Memory B cell (primary cell): ENCODE data around the gene SPPL2C.

ENCODE experiments used
- ATAC-seq: fragments of 150-1000 bp; cut with Tn5 transposase; 2 replicates; pipeline ENCODE4 v1.10.0; 2021; ENCODE audit warnings: low read depth, mild to moderate bottlenecking, moderate library complexity
- DNase-seq, 2 donors: peaks; one replicate each; pipeline ENCODE4 v3.0.0; 2022; ENCODE audit warnings: low spot score in 2 of 2
- H3K27ac Mint-ChIP-seq: one replicate; pipeline ENCODE4 v1.8.0; 2022; ENCODE audit warnings: mild to moderate bottlenecking, moderate library complexity, mixed read lengths
- H3K27me3 Mint-ChIP-seq: one replicate; pipeline ENCODE4 v1.8.0; 2022; ENCODE audit warnings: mixed read lengths
- H3K36me3 Mint-ChIP-seq: one replicate; pipeline ENCODE4 v1.8.0; 2022; ENCODE audit warnings: mild to moderate bottlenecking, mixed read lengths
- H3K4me1 Mint-ChIP-seq: one replicate; pipeline ENCODE4 v1.8.0; 2022; ENCODE audit warnings: mixed read lengths
- H3K4me3 Mint-ChIP-seq: one replicate; pipeline ENCODE4 v1.8.0; 2022; ENCODE audit warnings: mild to moderate bottlenecking, moderate library complexity, mixed read lengths
- H3K9me3 Mint-ChIP-seq: one replicate; pipeline ENCODE4 v1.8.0; 2022; ENCODE audit warnings: mixed read lengths

SPPL2C gene, protein sequence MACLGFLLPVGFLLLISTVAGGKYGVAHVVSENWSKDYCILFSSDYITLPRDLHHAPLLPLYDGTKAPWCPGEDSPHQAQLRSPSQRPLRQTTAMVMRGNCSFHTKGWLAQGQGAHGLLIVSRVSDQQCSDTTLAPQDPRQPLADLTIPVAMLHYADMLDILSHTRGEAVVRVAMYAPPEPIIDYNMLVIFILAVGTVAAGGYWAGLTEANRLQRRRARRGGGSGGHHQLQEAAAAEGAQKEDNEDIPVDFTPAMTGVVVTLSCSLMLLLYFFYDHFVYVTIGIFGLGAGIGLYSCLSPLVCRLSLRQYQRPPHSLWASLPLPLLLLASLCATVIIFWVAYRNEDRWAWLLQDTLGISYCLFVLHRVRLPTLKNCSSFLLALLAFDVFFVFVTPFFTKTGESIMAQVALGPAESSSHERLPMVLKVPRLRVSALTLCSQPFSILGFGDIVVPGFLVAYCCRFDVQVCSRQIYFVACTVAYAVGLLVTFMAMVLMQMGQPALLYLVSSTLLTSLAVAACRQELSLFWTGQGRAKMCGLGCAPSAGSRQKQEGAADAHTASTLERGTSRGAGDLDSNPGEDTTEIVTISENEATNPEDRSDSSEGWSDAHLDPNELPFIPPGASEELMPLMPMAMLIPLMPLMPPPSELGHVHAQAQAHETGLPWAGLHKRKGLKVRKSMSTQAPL

DNA sequence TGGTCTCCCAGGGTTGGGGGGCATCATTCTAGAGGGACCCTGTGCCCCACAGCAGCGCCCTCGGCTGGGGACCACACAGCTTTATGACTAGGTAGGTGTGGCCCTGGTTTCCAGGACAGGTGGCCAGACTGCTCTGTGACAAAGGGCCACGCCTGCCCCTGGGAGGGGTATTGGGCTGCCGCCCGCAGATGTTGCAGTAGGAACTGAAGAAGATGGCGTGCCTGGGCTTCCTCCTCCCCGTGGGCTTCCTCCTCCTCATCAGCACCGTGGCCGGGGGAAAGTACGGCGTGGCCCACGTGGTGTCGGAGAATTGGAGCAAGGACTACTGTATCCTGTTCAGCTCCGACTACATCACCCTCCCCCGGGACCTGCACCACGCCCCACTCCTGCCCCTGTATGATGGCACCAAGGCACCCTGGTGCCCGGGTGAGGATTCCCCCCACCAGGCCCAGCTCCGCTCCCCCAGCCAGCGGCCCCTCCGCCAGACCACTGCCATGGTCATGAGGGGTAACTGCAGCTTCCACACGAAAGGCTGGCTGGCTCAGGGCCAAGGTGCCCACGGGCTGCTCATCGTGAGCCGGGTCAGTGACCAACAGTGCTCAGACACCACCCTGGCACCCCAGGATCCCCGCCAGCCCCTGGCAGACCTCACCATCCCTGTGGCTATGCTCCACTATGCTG is at the start of gene SPPL2C:
Gene SPPL2C, plus strand, starts transcription at position 187 of the 681 bp plus-strand sequence. Its CDS starts 26 bp downstream, at position 213.
- no peak within 1 kb of the TSS for H3K27ac Mint-ChIP-seq
- no peaks in the 10 kb centered on the region for H3K36me3 Mint-ChIP-seq
- H3K9me3 Mint-ChIP-seq: no peaks in the 10 kb centered on the region
- no peak within 1 kb of the TSS for H3K4me3 Mint-ChIP-seq
- peaks cover 17% of the 10 kb centered on the region for H3K27me3 Mint-ChIP-seq
- no peaks in the 10 kb centered on the region for H3K4me1 Mint-ChIP-seq
- ATAC-seq (no peak), DNase-seq (no peak)

DNA sequence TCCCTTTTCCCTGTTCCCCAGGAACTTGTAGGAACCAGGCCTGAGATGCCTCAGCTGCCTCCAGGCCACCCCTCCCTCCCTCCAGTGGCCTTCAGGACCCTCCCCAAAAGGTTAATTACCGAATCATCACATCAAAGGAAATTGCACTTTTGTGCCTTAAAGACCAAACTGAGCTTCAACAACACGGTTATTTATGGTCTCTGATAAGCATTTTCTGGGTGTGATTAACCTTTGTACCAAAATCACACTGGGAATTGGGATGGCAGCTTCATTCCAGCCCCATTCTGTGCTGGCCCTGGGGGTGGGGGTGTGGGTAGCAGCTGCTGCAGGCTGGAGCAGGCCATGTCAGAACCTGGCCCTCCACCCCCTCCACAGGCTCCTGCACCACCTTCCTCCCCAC is 43.9 kb upstream of the SPPL2C start:
- Mint-ChIP-seq H3K9me3 (no peaks in the 10 kb centered on the region), H3K27me3 (peaks cover 30% of the 10 kb centered on the region), H3K4me3 (no peak overlapping the region), H3K27ac (no peak overlapping the region), H3K36me3 (peaks cover 2% of the 10 kb centered on the region), H3K4me1 (no peaks in the 10 kb centered on the region)
- DNase-seq (no peak), ATAC-seq (no peak)

DNA sequence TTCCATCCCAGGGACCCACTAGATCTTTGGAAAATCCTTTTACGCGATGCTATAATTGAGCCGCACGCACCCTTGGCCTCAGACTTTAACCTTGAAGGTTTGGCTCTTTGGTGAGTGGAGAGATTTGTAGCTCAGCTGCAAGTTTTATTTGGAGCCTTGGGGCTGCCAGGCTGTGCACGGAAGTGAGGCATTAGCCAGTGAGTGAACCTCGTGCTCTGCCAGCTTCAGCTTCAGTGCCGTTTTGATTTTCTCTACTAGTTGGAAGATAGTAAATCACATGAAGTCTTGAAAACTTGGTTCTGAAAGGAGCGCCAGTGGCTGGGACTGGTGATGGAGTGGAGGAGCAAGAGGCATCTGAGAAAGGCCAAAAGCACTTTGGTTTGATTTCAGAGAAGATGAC is 43.3 kb upstream of the SPPL2C start:
- Mint-ChIP-seq H3K4me3 (no peak overlapping the region), H3K27me3 (peaks cover 34% of the 10 kb centered on the region), H3K36me3 (peaks cover 2% of the 10 kb centered on the region), H3K9me3 (no peaks in the 10 kb centered on the region), H3K27ac (no peak overlapping the region), H3K4me1 (no peaks in the 10 kb centered on the region)
- ATAC-seq: no peak
- DNase-seq: no peak

DNA sequence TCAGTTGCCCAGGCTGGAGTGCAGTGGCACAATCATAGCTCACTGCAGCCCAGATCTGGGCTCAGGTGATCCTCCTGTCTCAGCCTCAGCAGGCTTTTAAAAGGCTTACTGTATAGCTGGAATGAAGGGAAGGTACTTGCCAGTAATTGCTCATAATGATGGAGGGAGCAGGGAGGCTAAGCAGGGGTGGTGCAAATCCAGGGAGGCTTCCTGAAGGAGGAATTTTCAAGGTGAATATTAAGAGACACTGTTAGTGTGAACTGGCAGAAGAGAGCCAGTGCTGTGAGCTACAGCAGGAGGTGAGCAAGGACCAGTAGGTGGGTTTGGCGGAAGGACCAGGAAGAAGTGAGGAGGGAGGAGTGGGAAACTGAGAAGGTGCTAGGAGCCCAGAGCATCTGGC is 35.8 kb upstream of the SPPL2C start:
- Mint-ChIP-seq H3K27me3 (peaks cover 34% of the 10 kb centered on the region), H3K36me3 (no peaks in the 10 kb centered on the region), H3K9me3 (no peaks in the 10 kb centered on the region), H3K27ac (no peak overlapping the region), H3K4me3 (no peak overlapping the region), H3K4me1 (no peaks in the 10 kb centered on the region)
- no peak for DNase-seq
- ATAC-seq: no peak

GRCh38 chr17:45809499-45809898 is 35.2 kb upstream of the SPPL2C start:
- Mint-ChIP-seq H3K27ac (no peak overlapping the region), H3K4me1 (no peaks in the 10 kb centered on the region), H3K9me3 (no peaks in the 10 kb centered on the region), H3K4me3 (no peak overlapping the region), H3K36me3 (no peaks in the 10 kb centered on the region), H3K27me3 (peaks cover 33% of the 10 kb centered on the region)
- DNase-seq (no peak), ATAC-seq (no peak)

- H3K9me3 Mint-ChIP-seq: no peaks in the 10 kb centered on the region
- no peak overlapping the region for H3K27ac Mint-ChIP-seq
- ATAC-seq (no peak), DNase-seq (no peak)
- no peak overlapping the region for H3K4me3 Mint-ChIP-seq
- peaks cover 19% of the 10 kb centered on the region for H3K27me3 Mint-ChIP-seq
- H3K36me3 Mint-ChIP-seq: no peaks in the 10 kb centered on the region
- no peaks in the 10 kb centered on the region for H3K4me1 Mint-ChIP-seq
Observed at GRCh38 chr17:45812102-45812501, 32.6 kb upstream of the SPPL2C start.

DNA sequence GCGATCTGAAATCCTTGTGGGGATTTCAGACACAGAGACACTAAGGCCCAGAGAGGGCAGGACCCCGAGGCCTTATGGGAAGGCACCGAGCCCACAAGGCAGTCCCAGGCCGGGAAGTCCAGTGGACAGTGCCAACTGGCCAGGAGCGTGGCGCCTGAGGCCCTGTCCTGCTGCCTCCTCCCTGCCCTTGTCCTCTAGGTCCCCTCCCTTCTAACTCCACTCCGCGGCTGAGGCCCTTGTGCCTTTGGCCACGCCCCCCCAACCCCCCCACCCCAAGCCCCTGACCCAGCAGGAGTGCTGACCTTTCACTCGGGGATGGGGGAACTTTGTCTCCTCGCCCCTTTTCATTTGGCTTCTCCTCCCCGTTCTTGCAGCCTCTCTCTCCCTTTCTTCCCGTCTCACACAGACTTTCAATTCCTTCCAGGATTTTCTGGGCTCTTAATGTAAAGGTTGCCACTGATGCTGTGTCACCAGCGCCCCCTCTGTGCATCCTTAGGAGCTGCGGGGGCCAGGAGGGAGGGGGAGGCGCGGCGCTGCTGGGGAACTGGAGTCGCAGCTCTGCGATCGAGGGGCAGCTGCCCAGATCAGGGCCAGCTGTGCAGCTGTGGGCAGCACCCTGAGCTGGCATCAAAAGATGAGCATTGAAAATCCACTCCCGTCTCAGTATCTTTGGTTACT is 31.5 kb upstream of the SPPL2C start:
- DNase-seq: no peak
- Mint-ChIP-seq H3K36me3 (no peaks in the 10 kb centered on the region), H3K4me3 (no peak overlapping the region), H3K27ac (no peak overlapping the region), H3K27me3 (peaks cover 18% of the 10 kb centered on the region), H3K4me1 (no peaks in the 10 kb centered on the region), H3K9me3 (no peaks in the 10 kb centered on the region)
- no peak for ATAC-seq

DNA sequence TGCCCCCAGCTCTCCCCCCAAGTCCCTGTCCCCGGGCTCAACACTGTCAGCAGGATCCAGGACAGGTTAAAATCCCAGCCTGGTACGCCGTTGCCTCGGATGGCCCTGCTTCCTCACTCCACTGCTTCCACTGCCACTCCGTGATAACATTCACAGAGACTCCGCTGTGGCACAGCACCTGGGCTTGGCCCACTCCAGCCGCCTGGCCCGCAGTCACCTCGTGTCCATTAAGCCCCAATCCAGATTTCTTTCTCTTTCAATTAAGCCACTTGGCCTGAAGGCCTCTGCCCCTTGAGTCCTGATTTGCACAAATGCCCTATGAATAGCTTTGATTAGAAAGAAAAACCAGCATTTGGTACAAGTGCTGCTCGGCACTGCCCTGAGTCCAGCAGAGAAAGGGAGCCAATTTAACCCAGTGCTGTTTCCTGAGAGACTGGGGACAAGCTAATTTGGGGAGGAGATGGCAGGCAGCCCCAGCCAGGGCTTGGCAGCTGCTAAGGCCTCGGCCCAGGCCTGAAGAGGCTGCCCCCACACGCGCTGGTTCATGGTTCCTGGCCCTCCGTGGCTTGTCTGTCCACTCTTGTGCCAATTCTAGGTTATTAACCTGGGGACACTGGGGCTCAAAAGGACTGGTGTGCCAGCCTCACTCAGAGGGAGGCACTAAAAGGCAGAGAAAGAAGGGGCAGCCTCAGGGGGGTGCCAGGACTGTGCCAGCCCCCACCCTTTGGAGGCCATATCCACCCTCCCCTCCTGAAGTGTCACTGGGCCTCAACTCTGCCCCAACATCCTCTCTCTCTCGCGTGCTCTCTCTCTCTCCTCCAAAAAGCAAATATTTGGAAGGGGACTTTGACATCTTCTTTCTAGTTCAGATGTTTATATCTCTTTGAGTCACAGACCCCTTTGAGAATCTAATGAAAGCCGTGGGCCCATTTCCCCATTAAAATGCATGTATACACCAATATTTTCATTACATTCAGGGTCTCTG is 29.8 kb upstream of the SPPL2C start:
- Mint-ChIP-seq H3K4me1 (no peaks in the 10 kb centered on the region), H3K27me3 (peaks cover 14% of the 10 kb centered on the region), H3K27ac (no peak overlapping the region), H3K4me3 (no peak overlapping the region), H3K36me3 (no peaks in the 10 kb centered on the region), H3K9me3 (no peaks in the 10 kb centered on the region)
- ATAC-seq (no peak), DNase-seq (no peak)

GRCh38 chr17:45815752-45816151 is 28.9 kb upstream of the SPPL2C start:
- H3K27me3 Mint-ChIP-seq: peaks cover 15% of the 10 kb centered on the region
- ATAC-seq (no peak), DNase-seq (no peak)
- no peaks in the 10 kb centered on the region for H3K36me3 Mint-ChIP-seq
- no peaks in the 10 kb centered on the region for H3K9me3 Mint-ChIP-seq
- H3K4me1 Mint-ChIP-seq: no peaks in the 10 kb centered on the region
- no peak overlapping the region for H3K4me3 Mint-ChIP-seq
- H3K27ac Mint-ChIP-seq: no peak overlapping the region

DNA sequence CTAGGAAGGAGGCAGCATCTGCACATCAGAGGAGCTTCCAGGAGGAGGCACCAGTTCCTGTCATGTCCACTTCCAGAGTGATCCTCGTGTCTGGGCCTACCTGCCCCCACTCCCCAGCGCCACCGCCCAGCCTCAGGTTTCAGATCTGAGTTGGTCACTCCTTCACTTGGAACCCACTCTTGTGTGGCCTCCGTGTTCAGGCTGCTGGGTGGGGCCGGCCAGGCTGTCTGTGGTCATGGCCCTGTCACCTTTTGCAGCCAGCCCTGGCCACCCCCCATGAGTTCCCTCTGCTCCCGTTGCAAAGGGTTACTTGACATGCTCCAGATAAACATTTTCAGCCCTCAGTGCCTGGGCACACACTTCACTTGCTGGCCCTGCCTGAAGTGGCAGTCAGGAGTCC is 26.6 kb upstream of the SPPL2C start:
- no peaks in the 10 kb centered on the region for H3K4me1 Mint-ChIP-seq
- no peak for ATAC-seq
- H3K27me3 Mint-ChIP-seq: peaks cover 12% of the 10 kb centered on the region

GRCh38 chr17:45818699-45819098 is 26.0 kb upstream of the SPPL2C start:
- H3K36me3 Mint-ChIP-seq: no peaks in the 10 kb centered on the region
- no peaks in the 10 kb centered on the region for H3K4me1 Mint-ChIP-seq
- no peak overlapping the region for H3K4me3 Mint-ChIP-seq
- no peak for DNase-seq
- no peak for ATAC-seq
- peaks cover 11% of the 10 kb centered on the region for H3K27me3 Mint-ChIP-seq
- H3K9me3 Mint-ChIP-seq: no peaks in the 10 kb centered on the region
- H3K27ac Mint-ChIP-seq: no peak overlapping the region

More for the DNA sequence above, 26.6 kb upstream of the SPPL2C start:
- Mint-ChIP-seq H3K9me3 (no peaks in the 10 kb centered on the region), H3K36me3 (no peaks in the 10 kb centered on the region), H3K4me3 (no peak overlapping the region), H3K27ac (no peak overlapping the region)
- DNase-seq: no peak

- no peak overlapping the region for H3K4me3 Mint-ChIP-seq
- no peaks in the 10 kb centered on the region for H3K36me3 Mint-ChIP-seq
- no peaks in the 10 kb centered on the region for H3K4me1 Mint-ChIP-seq
- H3K27me3 Mint-ChIP-seq: peaks cover 7% of the 10 kb centered on the region
- ATAC-seq (no peak), DNase-seq (no peak)
- no peaks in the 10 kb centered on the region for H3K9me3 Mint-ChIP-seq
- no peak overlapping the region for H3K27ac Mint-ChIP-seq
Observed at GRCh38 chr17:45819632-45820031, 25.0 kb upstream of the SPPL2C start.
